ENCODE results near the gene HMGB2.
A peak's percentile ranks its signal among the peaks of the same experiment; 100 is the strongest.

Gene HMGB2

DNA sequence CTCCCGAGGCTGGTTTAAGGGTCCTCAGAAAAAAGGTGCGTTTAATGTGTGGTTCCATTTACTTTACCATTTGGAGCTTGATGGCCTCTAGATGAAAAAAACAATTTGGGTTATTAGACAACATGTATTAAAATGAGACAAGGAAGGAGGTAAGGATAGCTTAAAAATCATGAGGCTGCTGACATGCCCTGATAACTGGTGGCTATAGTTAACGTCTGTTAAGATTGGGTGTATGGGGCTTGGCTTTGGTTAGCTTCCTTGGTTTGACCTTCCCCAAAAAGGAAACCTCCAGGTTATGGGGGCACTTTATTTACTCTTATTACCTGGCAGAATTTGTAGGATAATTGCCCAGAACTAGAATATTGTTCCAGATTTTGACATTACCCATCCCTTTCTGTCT lies 51.5 kb downstream of the HMGB2 start:
- Mint-ChIP-seq H3K36me3 (peaks cover 63% of the 10 kb centered on the region), H3K27ac (no peak overlapping the region), H3K9me3 (peaks cover 3% of the 10 kb centered on the region), H3K4me3 (no peak overlapping the region), H3K27me3 (no peaks in the 10 kb centered on the region), H3K4me1 (peaks cover 11% of the 10 kb centered on the region)
- ATAC-seq, result no peak

DNA sequence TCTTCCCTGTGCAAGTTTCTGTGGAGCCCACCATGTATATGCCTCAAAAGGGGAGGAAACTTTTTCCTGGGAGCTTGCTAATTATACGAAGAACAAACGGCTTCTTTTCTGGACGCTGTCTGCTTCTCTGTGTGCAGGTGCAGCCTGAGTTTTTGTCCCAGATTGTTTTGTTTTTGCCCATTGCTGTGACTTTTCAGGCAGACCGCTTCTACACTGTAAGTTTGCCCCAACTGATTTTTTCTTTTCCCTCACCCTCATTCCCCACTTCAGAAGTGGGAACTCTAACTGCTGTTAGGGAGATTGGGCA lies 51.9 kb downstream of the HMGB2 start:
- H3K27ac Mint-ChIP-seq, result no peak overlapping the region
- peaks cover 3% of the 10 kb centered on the region for H3K9me3 Mint-ChIP-seq
- peaks cover 67% of the 10 kb centered on the region for H3K36me3 Mint-ChIP-seq
- H3K27me3 Mint-ChIP-seq, result no peaks in the 10 kb centered on the region
- H3K4me1 Mint-ChIP-seq, result peaks cover 11% of the 10 kb centered on the region
- no peak overlapping the region for H3K4me3 Mint-ChIP-seq
- no peak for ATAC-seq

DNA sequence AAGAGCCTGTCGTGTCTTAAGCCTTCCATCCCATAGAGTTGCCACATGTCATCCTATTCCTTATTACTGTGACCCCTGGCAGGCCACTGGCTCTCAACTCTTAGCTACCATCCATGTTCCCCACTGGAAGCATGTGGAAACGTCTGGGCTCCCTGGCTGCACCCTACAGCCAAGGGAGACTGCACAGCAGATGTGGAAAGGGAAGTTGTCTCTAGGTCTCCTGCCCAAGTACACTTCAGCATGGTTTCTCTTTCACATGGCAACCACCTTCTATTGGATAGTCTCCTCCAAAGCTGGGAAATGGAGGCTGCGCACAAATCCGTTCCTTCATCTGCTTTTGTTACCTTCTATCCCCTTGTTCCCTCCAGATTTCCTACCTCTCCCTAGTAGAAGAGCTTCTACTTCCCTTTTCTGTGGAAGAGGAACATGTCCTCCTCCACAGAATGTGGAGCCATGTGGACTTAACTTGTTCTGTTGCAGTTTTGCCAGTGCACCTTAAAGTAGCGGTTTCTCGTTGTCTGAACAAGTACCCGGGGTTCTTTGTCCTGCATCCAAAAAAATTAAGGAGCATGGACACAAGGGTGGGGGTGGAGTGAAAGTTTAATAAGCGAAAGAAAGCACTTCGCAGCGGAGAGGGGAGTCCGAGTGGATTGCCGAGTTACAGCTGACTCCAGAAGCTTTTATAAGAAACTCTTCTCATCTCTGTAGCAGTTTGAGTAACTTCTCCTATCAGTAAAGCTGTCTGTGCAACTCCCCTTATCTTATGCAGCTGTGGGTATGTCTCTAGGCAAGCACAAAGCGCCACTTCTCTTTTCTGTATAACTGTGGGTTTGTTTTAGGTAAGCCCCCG lies 52.5 kb downstream of the HMGB2 start:
- Mint-ChIP-seq H3K4me3 (no peak overlapping the region), H3K36me3 (peaks cover 67% of the 10 kb centered on the region)

More for the DNA sequence above, 52.5 kb downstream of the HMGB2 start:
- Mint-ChIP-seq H3K4me1 (peaks cover 11% of the 10 kb centered on the region), H3K27me3 (no peaks in the 10 kb centered on the region), H3K9me3 (peaks cover 3% of the 10 kb centered on the region), H3K27ac (peak overlapping the region; percentile 13)
- no peak for ATAC-seq
